ENCODE measurements around the gene PCDHA2.
"Not testable (repeated sequence)": the region's sequence is repeated elsewhere in the genome, so short reads cannot be mapped to it uniquely, and the experiment has no call there.

Gene PCDHA2

GRCh38 chr5:140794595-140795258, at the start of gene PCDHA2:
Gene PCDHA2 (plus strand): TSS chr5:140794852.
- no peak for TF ChIP-seq CTCF (conservative IDR thresholded peaks at IDR 0.05)
- no peak for TF ChIP-seq ZFX (IDR thresholded peaks at IDR 0.05)
- H3K27ac ChIP-seq = no peak within 1 kb of the TSS

GRCh38 chr5:140753561-140753960, 41.1 kb upstream of the PCDHA2 start:
- no peak overlapping the region for H3K27ac ChIP-seq
- TF ChIP-seq ZFX (IDR thresholded peaks at IDR 0.05) (no peak), CTCF (conservative IDR thresholded peaks at IDR 0.05) (no peak)

GRCh38 chr5:140764177-140764973, 30.3 kb upstream of the PCDHA2 start:
- no peak overlapping the region for H3K27ac ChIP-seq
- TF ChIP-seq ZFX (IDR thresholded peaks at IDR 0.05) = no peak

GRCh38 chr5:140767444-140767843, 27.2 kb upstream of the PCDHA2 start:
- TF ChIP-seq CTCF (conservative IDR thresholded peaks at IDR 0.05) (no peak), ZFX (IDR thresholded peaks at IDR 0.05) (no peak)

GRCh38 chr5:140780512-140780911, 14.1 kb upstream of the PCDHA2 start:
- TF ChIP-seq CTCF (conservative IDR thresholded peaks at IDR 0.05) (no peak), ZFX (IDR thresholded peaks at IDR 0.05) (no peak)
- H3K27ac ChIP-seq = no peak overlapping the region

More at GRCh38 chr5:140767444-140767843, 27.2 kb upstream of the PCDHA2 start:
- no peak overlapping the region for H3K27ac ChIP-seq

- H3K27ac ChIP-seq = no peak within 1 kb of the TSS
- TF ChIP-seq ZFX (IDR thresholded peaks at IDR 0.05) = no peak
- TF ChIP-seq CTCF (conservative IDR thresholded peaks at IDR 0.05) = peak; percentile 45
These were observed 8.6 kb upstream of the PCDHA2 start, which contains the start of gene PCDHA1 for GRCh38 chr5:140785905-140786686. Gene PCDHA1 (plus strand): TSS chr5:140786140.

GRCh38 chr5:140787422-140787821, 7.2 kb upstream of the PCDHA2 start:
- H3K27ac ChIP-seq = not testable (repeated sequence)

- H3K27ac ChIP-seq = not testable (repeated sequence)
These were observed 6.7 kb upstream of the PCDHA2 start for GRCh38 chr5:140787849-140788504.
